H9 (cell line): Measurements from ENCODE around the gene CCSER1. TPM values are rescaled to one million over a fixed set of nuclear protein-coding genes. Genes with fewer than 3 reads are reported as not detected.

ENCODE experiments used
- DNase-seq: peaks from one replicate; pipeline ENCODE4 v3.0.0-alpha.2; 2017
- H2AFZ ChIP-seq: one replicate; pipeline ENCODE4 v1.6.1; 2013; ENCODE audit warnings: mild to moderate bottlenecking, low read length, control low read depth, moderate library complexity
- H2AK5ac ChIP-seq: 2 replicates; pipeline ENCODE4 v1.6.1; 2013; ENCODE audit warnings: low read length, control low read depth, mixed read lengths; ENCODE audit not compliant: insufficient read length
- H2BK120ac ChIP-seq: one replicate; pipeline ENCODE4 v1.6.1; 2013; ENCODE audit warnings: low read depth, mild to moderate bottlenecking, low read length, control low read depth, inconsistent platforms; ENCODE audit not compliant: poor library complexity, severe bottlenecking
- H2BK12ac ChIP-seq: 2 replicates; pipeline ENCODE4 v1.6.1; 2013; ENCODE audit warnings: low read length, control low read depth, mixed read lengths, low read depth; ENCODE audit not compliant: insufficient read length
- H2BK15ac ChIP-seq: 2 replicates; pipeline ENCODE4 v1.6.1; 2013; ENCODE audit warnings: low read depth, low read length, control low read depth
- H2BK20ac ChIP-seq: one replicate; pipeline ENCODE4 v1.6.1; 2013; ENCODE audit warnings: low read depth, mild to moderate bottlenecking, low read length, control low read depth, inconsistent platforms; ENCODE audit not compliant: poor library complexity, severe bottlenecking
- H2BK5ac ChIP-seq: 2 replicates; pipeline ENCODE4 v1.6.1; 2013; ENCODE audit warnings: low read length, control low read depth, mixed read lengths; ENCODE audit not compliant: insufficient read length
- H3K14ac ChIP-seq: 2 replicates; pipeline ENCODE4 v1.6.1; 2013; ENCODE audit warnings: low read length, control low read depth; ENCODE audit not compliant: insufficient read depth
- H3K18ac ChIP-seq: 2 replicates; pipeline ENCODE4 v1.6.1; 2013; ENCODE audit warnings: low read depth, mild to moderate bottlenecking, mixed read lengths, low read length, control low read depth; ENCODE audit not compliant: insufficient read length
- H3K23ac ChIP-seq: 2 replicates; pipeline ENCODE4 v1.6.1; 2013; ENCODE audit warnings: low read length, control low read depth, mixed read lengths, low read depth; ENCODE audit not compliant: insufficient read length
- H3K23me2 ChIP-seq: 2 replicates; pipeline ENCODE4 v1.6.1; 2013; ENCODE audit warnings: low read depth, mild to moderate bottlenecking, mixed read lengths, low read length, control low read depth; ENCODE audit not compliant: insufficient read length, poor library complexity, severe bottlenecking
- H3K27ac ChIP-seq: 2 replicates; pipeline ENCODE4 v1.5.1; 2013; ENCODE audit warnings: low read length, control low read depth, mixed read lengths, low read depth; ENCODE audit not compliant: insufficient read length
- H3K27me3 ChIP-seq: 2 replicates; pipeline ENCODE4 v1.6.1; 2013; ENCODE audit warnings: low read length, control low read depth, inconsistent platforms; ENCODE audit not compliant: insufficient read depth
- H3K4ac ChIP-seq: 2 replicates; pipeline ENCODE4 v1.6.1; 2013; ENCODE audit warnings: low read depth, mild to moderate bottlenecking, control low read depth, inconsistent platforms, low read length, moderate library complexity
- H3K4me1 ChIP-seq: 2 replicates; pipeline ENCODE4 v1.6.1; 2013; ENCODE audit warnings: low read length, control low read depth, inconsistent platforms; ENCODE audit not compliant: insufficient read depth
- H3K4me2 ChIP-seq: 2 replicates; pipeline ENCODE4 v1.6.1; 2013; ENCODE audit warnings: low read length, control low read depth, mixed read lengths; ENCODE audit not compliant: insufficient read length, insufficient read depth
- H3K56ac ChIP-seq: 2 replicates; pipeline ENCODE4 v1.6.1; 2013; ENCODE audit warnings: low read depth, mild to moderate bottlenecking, mixed read lengths, low read length, control low read depth; ENCODE audit not compliant: insufficient read length
- H3K79me1 ChIP-seq: 2 replicates; pipeline ENCODE4 v1.6.1; 2013; ENCODE audit warnings: low read depth, mild to moderate bottlenecking, moderate library complexity, low read length, control low read depth, inconsistent platforms; ENCODE audit not compliant: insufficient read depth, poor library complexity, severe bottlenecking
- H3K79me2 ChIP-seq: 2 replicates; pipeline ENCODE4 v1.6.1; 2013; ENCODE audit warnings: low read length, control low read depth, inconsistent platforms; ENCODE audit not compliant: insufficient read depth
- H3K9ac ChIP-seq: 2 replicates; pipeline ENCODE4 v1.6.1; 2013; ENCODE audit warnings: low read length, control low read depth, mixed read lengths; ENCODE audit not compliant: insufficient read length; ENCODE audit errors: extremely low read depth
- H3K9me3 ChIP-seq: one replicate; pipeline ENCODE4 v1.6.1; 2013; ENCODE audit warnings: low read depth, low read length, inconsistent platforms; ENCODE audit not compliant: control insufficient read depth
- H3T11ph ChIP-seq: one replicate; pipeline ENCODE4 v1.6.1; 2013; ENCODE audit warnings: mild to moderate bottlenecking, low read length, control low read depth, inconsistent platforms
- H4K20me1 ChIP-seq: one replicate; pipeline ENCODE4 v1.6.1; 2013; ENCODE audit not compliant: control insufficient read depth, insufficient read length, insufficient read depth
- H4K5ac ChIP-seq: 2 replicates; pipeline ENCODE4 v1.6.1; 2013; ENCODE audit warnings: low read depth, mild to moderate bottlenecking, mixed read lengths, low read length, control low read depth; ENCODE audit not compliant: insufficient read length
- H4K8ac ChIP-seq: replicated peaks from 2 replicates; pipeline ENCODE4 v1.6.1; 2013; ENCODE audit warnings: low read length, control low read depth, mixed read lengths, low read depth; ENCODE audit not compliant: insufficient read length
- H4K91ac ChIP-seq: 2 replicates; pipeline ENCODE4 v1.6.1; 2013; ENCODE audit warnings: low read depth, mild to moderate bottlenecking, moderate library complexity, mixed read lengths, low read length, control low read depth; ENCODE audit not compliant: insufficient read length
- H3K27ac Mint-ChIP-seq, 3 experiments: 2 replicates in 2 of 3; 3 replicates in 1 of 3; pipeline ENCODE4 v1.8.0; 2020 to 2021; ENCODE audit warnings: mixed read lengths in 3 of 3, mild to moderate bottlenecking in 1 of 3, moderate library complexity in 1 of 3
- H3K27me3 Mint-ChIP-seq: 2 replicates; pipeline ENCODE4 v1.8.0; 2021; ENCODE audit warnings: low read depth, mild to moderate bottlenecking, moderate library complexity, mixed read lengths
- H3K36me3 Mint-ChIP-seq, 3 experiments: 2 replicates in 2 of 3; 3 replicates in 1 of 3; pipeline ENCODE4 v1.8.0; 2020 to 2021; ENCODE audit warnings: low read depth in 3 of 3, mixed read lengths in 3 of 3; ENCODE audit not compliant: insufficient read depth in 1 of 3
- H3K4me1 Mint-ChIP-seq, 2 experiments: 2 replicates each; pipeline ENCODE4 v1.8.0; 2020; ENCODE audit warnings: mixed read lengths in 2 of 2
- H3K4me3 Mint-ChIP-seq, 2 experiments: 2 replicates in 1 of 2; 3 replicates in 1 of 2; pipeline ENCODE4 v1.8.0; 2020 to 2021; ENCODE audit warnings: mild to moderate bottlenecking in 2 of 2, mixed read lengths in 2 of 2, moderate library complexity in 1 of 2
- H3K9me3 Mint-ChIP-seq, 2 experiments: 2 replicates in 1 of 2; 3 replicates in 1 of 2; pipeline ENCODE4 v1.8.0; 2020; ENCODE audit warnings: mild to moderate bottlenecking in 2 of 2, mixed read lengths in 2 of 2, moderate library complexity in 1 of 2
- WGBS: extraction: QIAGEN DNeasy Blood & Tissue Kit; methylation state at CpG from one replicate; pipeline ENCODE4 v1.1.7; 2013; ENCODE audit warnings: missing lambda C conversion rate, low lambda C conversion rate, mixed read lengths; ENCODE audit not compliant: insufficient read length; ENCODE audit errors: extremely low coverage; 5-methylcytosine and 5-hydroxymethylcytosine counted together
- total RNA-seq: library from RNA; stranded (reverse); gene quantifications from 2 replicates; pipeline ENCODE4 v1.2.1, GENCODE V29; 2021
- TF ChIP-seq, protein P1 (sequence below): fragments of 200-600 bp; sonication (generic); conservative IDR thresholded peaks from 3 replicates; pipeline ENCODE4 v1.8.0; 2021; ENCODE audit warnings: antibody characterized with exemption, mild to moderate bottlenecking

Gene CCSER1
- total RNA-seq, 1 experiment from 2014 or later = 0.37 TPM

DNA sequence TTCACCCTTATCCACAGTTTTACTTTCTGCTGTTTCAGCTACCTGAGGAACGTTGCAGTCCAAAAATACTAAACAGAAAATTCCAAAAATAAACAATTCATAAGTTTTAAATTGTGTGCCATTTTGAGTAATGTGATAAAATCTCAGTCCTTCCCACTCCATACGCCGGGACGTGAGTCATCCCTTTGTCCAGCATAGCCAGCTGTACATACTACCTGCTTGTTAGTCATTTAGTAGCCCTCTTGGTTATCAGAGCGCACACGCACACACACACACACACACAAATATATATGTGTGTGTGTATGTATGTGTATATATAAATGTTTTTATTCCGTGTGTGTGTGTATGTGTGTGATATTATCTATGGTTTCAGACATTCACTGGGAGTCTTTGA lies 4.8 kb upstream of the CCSER1 start:
- WGBS = no CpG with 5 or more reads among the region's 7 CpGs
- H3K36me3 Mint-ChIP-seq = no peaks in the 10 kb centered on the region
- H2AFZ ChIP-seq = no peak overlapping the region

More for the DNA sequence above, 4.8 kb upstream of the CCSER1 start:
- no peak overlapping the region for H3K4me2 ChIP-seq
- no peak for DNase-seq
- H3K23me2 ChIP-seq = peaks cover 5% of the 10 kb centered on the region
- no peak overlapping the region for H2BK20ac ChIP-seq
- H2BK12ac ChIP-seq = no peak overlapping the region
- H4K91ac ChIP-seq = no peak overlapping the region
- TF ChIP-seq, protein P1, sequence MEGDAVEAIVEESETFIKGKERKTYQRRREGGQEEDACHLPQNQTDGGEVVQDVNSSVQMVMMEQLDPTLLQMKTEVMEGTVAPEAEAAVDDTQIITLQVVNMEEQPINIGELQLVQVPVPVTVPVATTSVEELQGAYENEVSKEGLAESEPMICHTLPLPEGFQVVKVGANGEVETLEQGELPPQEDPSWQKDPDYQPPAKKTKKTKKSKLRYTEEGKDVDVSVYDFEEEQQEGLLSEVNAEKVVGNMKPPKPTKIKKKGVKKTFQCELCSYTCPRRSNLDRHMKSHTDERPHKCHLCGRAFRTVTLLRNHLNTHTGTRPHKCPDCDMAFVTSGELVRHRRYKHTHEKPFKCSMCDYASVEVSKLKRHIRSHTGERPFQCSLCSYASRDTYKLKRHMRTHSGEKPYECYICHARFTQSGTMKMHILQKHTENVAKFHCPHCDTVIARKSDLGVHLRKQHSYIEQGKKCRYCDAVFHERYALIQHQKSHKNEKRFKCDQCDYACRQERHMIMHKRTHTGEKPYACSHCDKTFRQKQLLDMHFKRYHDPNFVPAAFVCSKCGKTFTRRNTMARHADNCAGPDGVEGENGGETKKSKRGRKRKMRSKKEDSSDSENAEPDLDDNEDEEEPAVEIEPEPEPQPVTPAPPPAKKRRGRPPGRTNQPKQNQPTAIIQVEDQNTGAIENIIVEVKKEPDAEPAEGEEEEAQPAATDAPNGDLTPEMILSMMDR = no peak
- no peak overlapping the region for H3K4ac ChIP-seq
- no peak overlapping the region for H2BK5ac ChIP-seq
- no peak overlapping the region for H3K23ac ChIP-seq
- peaks cover 7% of the 10 kb centered on the region for H3K4me1 ChIP-seq
- no peak overlapping the region for H3K14ac ChIP-seq
- no peak overlapping the region for H2BK15ac ChIP-seq
- no peaks in the 10 kb centered on the region; the same call in 1 of the 2 replicates for H3K27me3 ChIP-seq
- H3K27ac ChIP-seq = no peak overlapping the region
- no peak overlapping the region for H2BK120ac ChIP-seq
- H3K4me3 Mint-ChIP-seq = no peak overlapping the region
- H3K27me3 Mint-ChIP-seq = peaks cover 18% of the 10 kb centered on the region
- no peak overlapping the region for H3K18ac ChIP-seq
- H3K9me3 Mint-ChIP-seq = no peaks in the 10 kb centered on the region
- H3T11ph ChIP-seq = no peak overlapping the region
- H3K9ac ChIP-seq = no peak overlapping the region
- no peaks in the 10 kb centered on the region for H4K20me1 ChIP-seq
- H4K8ac ChIP-seq = no peak overlapping the region
- no peaks in the 10 kb centered on the region for H3K9me3 ChIP-seq
- H2AK5ac ChIP-seq = no peak overlapping the region
- H3K79me1 ChIP-seq = no peaks in the 10 kb centered on the region
- H4K5ac ChIP-seq = no peak overlapping the region
- no peaks in the 10 kb centered on the region for H3K79me2 ChIP-seq
- no peak overlapping the region for H3K56ac ChIP-seq
- peaks cover 13 to 18% of the 10 kb centered on the region in 2 experiments for H3K4me1 Mint-ChIP-seq
- no peak overlapping the region for H3K27ac Mint-ChIP-seq
